Stimulated activated CD4-positive, alpha-beta T cell treated with anti-CD3 and anti-CD28 coated beads, Interleukin-1b, Interleukin-23, amount 100 ng/mL, for 48 hours (primary cell): Measurements from ENCODE around the gene IPO4.
A peak's percentile ranks its signal among the peaks of the same experiment; 100 is the strongest.

Experiments
- DNase-seq: peaks from one replicate; pipeline ENCODE4 v3.0.0-alpha.2; 2020

IPO4 gene

GRCh38 chr14:24146978-24147760, 41.4 kb downstream of the IPO4 start, which contains the start of gene RNF31:
Gene RNF31, plus strand, starts transcription at chr14:24147498. Its CDS starts 201 bp downstream, at chr14:24147699.
- peak; percentile 98 for DNase-seq

GRCh38 chr14:24146453-24146977, 42.1 kb downstream of the IPO4 start, which contains the start of gene PSME2:
Gene PSME2, minus strand, starts transcription at chr14:24146610. Its CDS starts 29 bp downstream, at chr14:24146581.
- DNase-seq, result peak; percentile 94

- no peak for DNase-seq
These were observed 42.7 kb downstream of the IPO4 start for GRCh38 chr14:24145690-24146452.

- DNase-seq, result no peak
These were observed 43.4 kb downstream of the IPO4 start for GRCh38 chr14:24145219-24145618.

GRCh38 chr14:24144451-24144850, 44.2 kb downstream of the IPO4 start:
- DNase-seq, result no peak

- DNase-seq, result no peak
These were observed 45.1 kb downstream of the IPO4 start for GRCh38 chr14:24143511-24143910.

GRCh38 chr14:24141097-24141880, 47.3 kb downstream of the IPO4 start, which contains the start of gene EMC9:
Gene EMC9, minus strand, starts transcription at chr14:24141591. Its CDS starts 287 bp downstream, at chr14:24141304.
- DNase-seq, result peak; percentile 100

- peak; percentile 42 for DNase-seq
These were observed 49.2 kb downstream of the IPO4 start for GRCh38 chr14:24139272-24139934.

GRCh38 chr14:24138396-24139271, 50.0 kb downstream of the IPO4 start:
- no peak for DNase-seq

- DNase-seq, result no peak
These were observed 50.9 kb downstream of the IPO4 start for GRCh38 chr14:24137529-24138395.

- DNase-seq, result no peak
These were observed 51.7 kb downstream of the IPO4 start for GRCh38 chr14:24136684-24137528.

GRCh38 chr14:24135834-24136683, 52.6 kb downstream of the IPO4 start, which contains the start of gene PSME1:
Gene PSME1, plus strand, starts transcription at chr14:24136194. Its CDS starts 69 bp downstream, at chr14:24136263.
- DNase-seq, result peak; percentile 94

GRCh38 chr14:24135584-24135833, 53.1 kb downstream of the IPO4 start:
- no peak for DNase-seq

GRCh38 chr14:24133735-24134134, 54.9 kb downstream of the IPO4 start:
- DNase-seq, result no peak

GRCh38 chr14:24132976-24133375, 55.6 kb downstream of the IPO4 start:
- DNase-seq, result no peak

GRCh38 chr14:24132061-24132685, 56.4 kb downstream of the IPO4 start:
- peak; percentile 32 for DNase-seq

- no peak for DNase-seq
These were observed 57.1 kb downstream of the IPO4 start for GRCh38 chr14:24131549-24131966.
